GM18868 (cell line): Measurements from ENCODE around the gene DPY19L3.
"Not testable (repeated sequence)": the region's sequence is repeated elsewhere in the genome, so short reads cannot be mapped to it uniquely, and the experiment has no call there.

Experiments used
- ATAC-seq: cut with Tn5 transposase; IDR thresholded peaks from one replicate; pipeline ENCODE4 v1.9.1; 2021; ENCODE audit warnings: mild to moderate bottlenecking, moderate library complexity; ENCODE audit not compliant: unreplicated experiment

The DPY19L3 gene

DNA sequence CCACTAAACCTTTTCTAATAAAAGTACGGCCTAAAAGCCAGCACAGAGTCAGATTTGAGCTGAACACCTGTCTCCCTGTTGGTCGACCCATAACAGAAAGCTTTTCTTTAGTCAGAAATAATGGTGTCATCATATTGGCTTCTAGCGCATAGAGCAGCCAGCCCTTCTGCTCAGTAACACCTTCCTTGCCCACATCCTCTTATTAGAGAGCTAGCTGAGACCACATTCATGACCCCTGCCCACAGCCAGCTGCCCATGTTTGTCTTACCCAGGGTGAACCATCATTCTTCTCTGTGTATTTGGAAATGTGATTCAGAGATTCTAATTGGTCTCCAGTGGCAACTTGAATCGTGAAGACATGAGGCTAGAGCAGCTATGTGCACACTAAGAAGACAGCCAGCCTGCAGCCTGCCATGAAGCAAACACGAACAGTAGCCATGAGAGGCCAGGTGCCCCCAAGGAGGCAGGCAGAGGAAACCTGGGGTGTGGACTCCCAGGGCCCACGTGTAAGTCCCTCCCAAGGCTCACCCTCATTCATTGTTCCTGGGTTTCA, 93.2 kb downstream of the DPY19L3 start:
- no peak for ATAC-seq

DNA sequence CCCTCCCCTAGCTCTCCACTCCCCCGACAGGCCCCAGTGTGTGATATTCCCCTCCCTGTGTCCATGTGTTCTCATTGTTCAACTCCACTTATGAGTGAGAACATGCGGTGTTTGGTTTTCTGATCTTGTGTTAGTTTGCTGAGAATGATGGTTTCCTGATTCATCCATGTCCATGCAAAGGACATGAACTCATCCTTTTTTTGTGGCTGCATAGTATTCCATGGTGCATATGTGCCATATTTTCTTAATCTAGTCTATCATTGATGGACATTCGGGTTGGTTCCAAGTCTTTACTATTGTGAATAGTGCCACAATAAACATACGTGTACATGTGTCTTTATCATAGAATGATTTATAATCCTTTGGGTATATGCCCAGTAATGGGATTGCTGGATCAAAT, 106.9 kb downstream of the DPY19L3 start:
- ATAC-seq = not testable (repeated sequence)

DNA sequence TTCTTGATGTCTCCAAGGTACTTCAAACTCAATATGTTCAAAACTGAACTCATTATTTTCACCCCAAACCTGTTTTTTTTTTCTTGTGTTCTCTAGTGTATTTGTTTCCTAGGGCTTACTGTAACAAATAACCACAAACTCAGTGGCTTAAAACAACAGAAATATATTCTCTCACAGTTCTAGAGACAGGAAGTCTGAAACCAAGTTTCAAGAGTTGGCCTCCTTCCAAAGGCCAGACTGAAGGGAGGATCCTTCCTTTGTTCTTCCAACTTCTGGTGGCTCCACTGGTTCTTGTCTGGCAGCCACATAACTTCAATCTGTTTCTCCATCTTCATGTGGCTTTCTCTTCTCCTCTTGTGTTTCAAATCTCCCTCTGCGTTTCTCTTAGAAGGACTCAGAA, 113.5 kb downstream of the DPY19L3 start:
- no peak for ATAC-seq

DNA sequence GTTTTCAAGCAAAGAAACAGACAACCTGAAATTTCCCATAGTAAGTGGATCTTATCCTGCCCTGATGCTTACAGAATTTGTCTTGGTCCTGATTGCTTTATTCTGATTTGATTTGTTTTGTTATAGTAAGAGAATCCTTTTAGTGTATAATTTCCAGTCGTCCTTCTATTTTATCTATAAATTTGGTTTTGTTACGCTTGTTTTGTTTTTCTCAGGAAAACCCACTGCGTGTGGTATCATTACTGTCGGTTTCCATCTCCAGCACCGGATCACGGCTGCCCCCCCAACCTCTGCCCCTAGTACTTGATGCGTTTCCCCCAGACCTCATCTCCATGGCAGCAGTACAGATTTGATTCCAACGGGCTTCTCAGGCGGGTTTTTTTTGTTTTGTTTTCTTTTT, 117.4 kb downstream of the DPY19L3 start:
- no peak for ATAC-seq

DNA sequence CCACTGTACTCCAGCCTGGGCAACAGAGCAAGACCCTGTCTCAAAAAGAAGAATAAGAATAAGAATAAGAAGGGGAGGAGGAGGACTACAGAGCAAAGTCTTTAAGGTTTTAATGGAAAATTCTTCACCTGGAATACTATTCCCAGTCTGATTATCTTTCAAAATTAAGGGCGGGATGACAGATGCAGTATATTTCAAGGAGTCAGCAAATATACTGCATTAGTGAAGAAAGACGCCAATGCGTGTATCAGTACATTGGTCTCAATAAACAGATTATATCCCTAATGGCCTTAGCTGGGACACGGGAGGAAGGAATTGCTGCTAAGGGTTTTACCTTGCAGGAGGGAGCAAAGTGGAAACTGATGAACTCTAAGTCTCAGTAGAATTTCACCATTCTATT, 121.3 kb downstream of the DPY19L3 start:
- no peak for ATAC-seq

DNA sequence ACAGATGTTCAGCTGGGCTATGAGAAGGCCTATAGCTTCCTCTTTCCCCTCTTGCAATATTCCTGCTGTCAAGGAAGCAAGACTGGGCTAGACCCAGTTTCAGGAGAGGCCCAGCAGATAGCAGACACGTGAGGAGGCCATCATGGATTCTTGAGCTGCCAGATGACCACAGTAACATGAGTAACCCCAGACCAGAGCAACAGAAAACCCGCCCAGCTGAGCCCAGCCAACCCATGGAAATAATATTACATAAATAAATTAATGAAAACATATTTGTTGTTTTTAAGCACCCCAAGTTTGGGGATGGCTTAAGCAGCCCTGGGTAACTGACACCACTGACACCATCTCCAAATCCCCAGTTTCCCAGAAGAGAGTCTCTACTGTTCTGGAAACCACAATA, 125.2 kb downstream of the DPY19L3 start:
- ATAC-seq = no peak

DNA sequence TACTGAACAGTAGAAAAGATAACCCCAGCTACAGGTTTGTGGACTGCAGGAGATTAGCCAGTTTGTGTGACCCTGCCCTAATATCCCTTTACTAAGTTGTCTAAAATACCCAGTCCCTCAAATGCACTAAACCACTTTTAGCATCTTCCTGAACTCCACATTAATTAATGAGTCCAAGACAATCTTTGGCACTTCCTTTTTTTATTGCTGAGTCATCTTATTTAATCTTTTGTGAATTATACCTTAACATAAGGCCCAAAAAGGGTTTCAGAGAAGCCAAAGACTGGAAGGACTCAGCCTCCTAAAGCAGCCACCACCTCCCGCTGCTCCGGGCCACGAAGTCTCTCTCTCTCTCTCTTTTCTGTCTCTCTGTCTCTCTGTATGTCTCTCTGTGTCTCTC, 126.7 kb downstream of the DPY19L3 start:
- no peak for ATAC-seq
